Measurements from ENCODE around the gene PDE8A.

GRCh38 chr15:85002517-85002916 is 20.9 kb downstream of the PDE8A start:
- TF ChIP-seq CTCF (tag by site-specific recombination; IDR thresholded peaks at IDR 0.05) (no peak), KLF1 (tag by site-specific recombination; IDR thresholded peaks at IDR 0.05) (no peak), TSHZ1 (tag by site-specific recombination; IDR thresholded peaks at IDR 0.05; ENCODE audit: borderline replicate concordance) (no peak), ATF2 (tag by site-specific recombination; IDR thresholded peaks at IDR 0.05; ENCODE audit: low read depth) (no peak), AEBP2 (tag by site-specific recombination; IDR thresholded peaks at IDR 0.05; ENCODE audit: borderline replicate concordance) (no peak), ZNF248 (tag by site-specific recombination; IDR thresholded peaks at IDR 0.05) (no peak), ZNF121 (tag by site-specific recombination; IDR thresholded peaks at IDR 0.05) (no peak), ZNF837 (tag by site-specific recombination; IDR thresholded peaks at IDR 0.05) (no peak), ELK4 (IDR thresholded peaks at IDR 0.05; ENCODE audit: borderline replicate concordance, low read depth, low read length) (no peak), HOXA7 (CRISPR knock-in tag; IDR thresholded peaks at IDR 0.05; ENCODE audit: borderline replicate concordance) (no peak), REST (tag by site-specific recombination; IDR thresholded peaks at IDR 0.05) (no peak), ZNF423 (tag by site-specific recombination; IDR thresholded peaks at IDR 0.05) (no peak)
